Adipose tissue (tissue), 3 donors: Measurements from ENCODE around the gene CABP7. TPM values are rescaled to one million over a fixed set of nuclear protein-coding genes. Genes with fewer than 3 reads are reported as not detected.

Experiments used
- H3K27ac ChIP-seq: one replicate; pipeline ENCODE4 v1.5.1; 2013; ENCODE audit warnings: low read depth, low read length
- WGBS, 3 donors: extraction: QIAGEN DNeasy Blood & Tissue Kit; methylation state at CpG; one replicate each; pipeline ENCODE4 v1.1.7; 2013; 5-methylcytosine and 5-hydroxymethylcytosine counted together
- polyA plus RNA-seq, 3 donors: library from polyadenylated mRNA; stranded (reverse); fragments of 200-250 nt; gene quantifications; one replicate each; pipeline ENCODE4 v1.2.3, GENCODE V29; 2013
- donor health status: healthy with polysubstance abuse.
- donor health status: Bipolar disorder and iron deficiency.
- donor health status: healthy.

The CABP7 gene
- polyA plus RNA-seq, 3 donors, result 0.07 to 1.1 (median 0.11) TPM

DNA sequence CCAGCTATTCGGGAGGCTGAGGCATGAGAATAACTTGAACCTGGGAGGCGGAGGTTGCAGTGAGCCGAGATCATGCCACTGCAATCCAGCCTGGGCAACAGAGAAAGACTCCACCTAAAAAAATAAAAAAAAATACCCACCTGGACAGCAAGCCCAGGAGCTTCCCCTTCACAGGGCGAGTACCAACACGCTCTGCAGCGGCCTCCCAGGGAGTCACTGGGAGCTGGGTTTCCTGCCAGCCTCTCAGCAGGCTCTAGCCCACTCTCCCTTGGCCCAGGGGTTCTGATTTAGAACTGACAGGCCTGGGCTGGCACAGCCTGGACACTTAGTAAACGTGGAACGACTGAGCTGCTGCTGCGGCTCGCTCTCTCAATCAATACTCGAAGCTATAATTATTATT is 2.0 kb upstream of the CABP7 start:
- WGBS, 3 donors, result 83 to 91% (median 89%) methylated on average over 11 of the region's 11 CpGs
- H3K27ac ChIP-seq, result no peak overlapping the region

DNA sequence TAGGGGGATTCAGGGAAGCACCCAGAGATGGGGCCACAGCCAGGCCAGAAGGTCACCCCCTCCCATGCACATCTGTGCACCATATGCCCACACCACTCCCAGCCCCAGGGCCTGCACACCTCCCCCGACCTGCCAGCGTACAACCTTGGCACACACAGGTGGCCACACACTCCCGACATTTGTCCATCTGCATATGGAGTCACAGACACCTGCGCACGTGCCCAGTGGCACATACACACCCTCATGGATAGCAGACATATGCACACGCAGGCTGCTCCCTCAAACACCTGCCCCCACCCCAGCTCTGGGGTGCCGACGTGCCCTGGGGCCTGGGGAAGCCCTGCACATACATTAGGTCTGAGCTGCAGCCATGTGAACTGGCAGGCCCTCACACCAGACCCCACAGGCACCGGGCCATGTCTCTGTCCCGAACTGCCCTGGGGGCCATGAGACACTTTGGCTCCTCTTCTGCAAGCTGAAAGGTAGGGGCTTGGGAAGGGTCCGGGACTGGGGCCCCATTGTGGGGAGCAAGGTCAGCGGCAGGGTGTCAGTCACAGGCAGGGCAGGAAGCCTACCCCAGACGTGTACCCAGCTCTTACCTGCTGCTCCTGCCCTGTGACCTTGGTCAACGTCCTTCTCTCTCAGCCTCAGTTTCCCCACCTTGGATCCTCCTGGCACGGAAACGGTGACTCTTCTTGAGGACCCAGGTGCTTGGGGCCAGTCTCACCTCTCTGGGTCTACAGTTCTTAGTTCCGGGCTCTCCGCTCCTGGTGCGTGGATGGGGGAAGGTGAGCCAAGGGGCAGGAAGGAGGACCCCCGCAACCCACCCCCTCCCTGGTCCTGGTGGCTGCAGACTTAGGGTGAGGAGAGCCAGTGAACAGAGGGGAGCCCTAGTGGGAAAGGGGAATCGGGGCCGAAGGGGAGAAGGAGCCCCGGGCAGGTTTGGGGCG is 579 bp upstream of the CABP7 start:
- no peak overlapping the region for H3K27ac ChIP-seq
- WGBS, 3 donors, result 41 to 52% (median 51%) methylated on average over 20 to 24 of the region's 24 CpGs

DNA sequence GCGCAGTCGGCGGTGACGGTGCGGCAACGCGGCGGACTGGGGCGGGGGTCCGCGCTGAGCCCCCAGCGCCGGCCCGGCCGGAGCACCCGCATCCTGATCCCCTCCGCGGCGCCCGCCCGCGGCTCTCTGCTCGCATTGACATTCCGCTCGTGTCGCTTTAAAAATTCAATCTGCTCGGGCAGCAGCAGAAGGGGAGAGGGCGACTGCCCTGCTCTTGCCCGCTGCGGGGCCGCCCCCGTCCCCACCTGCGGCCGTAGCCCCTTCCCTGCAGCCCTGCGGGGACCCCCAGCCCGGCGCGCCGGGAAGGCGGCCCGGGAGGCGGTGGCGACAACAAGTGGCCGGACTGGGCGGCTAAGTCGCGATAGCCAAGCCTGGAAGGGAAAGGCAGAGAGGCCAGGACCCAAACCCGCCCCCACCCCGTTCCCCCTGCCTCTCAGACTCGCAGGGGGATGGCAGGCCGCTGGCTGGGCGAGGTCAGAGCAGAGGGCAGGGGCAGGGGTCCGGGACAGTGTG is 1.1 kb downstream of the CABP7 start:
- no peak overlapping the region for H3K27ac ChIP-seq
- WGBS, 3 donors, result 5 to 6% (median 5%) methylated on average over 41 to 53 of the region's 53 CpGs

DNA sequence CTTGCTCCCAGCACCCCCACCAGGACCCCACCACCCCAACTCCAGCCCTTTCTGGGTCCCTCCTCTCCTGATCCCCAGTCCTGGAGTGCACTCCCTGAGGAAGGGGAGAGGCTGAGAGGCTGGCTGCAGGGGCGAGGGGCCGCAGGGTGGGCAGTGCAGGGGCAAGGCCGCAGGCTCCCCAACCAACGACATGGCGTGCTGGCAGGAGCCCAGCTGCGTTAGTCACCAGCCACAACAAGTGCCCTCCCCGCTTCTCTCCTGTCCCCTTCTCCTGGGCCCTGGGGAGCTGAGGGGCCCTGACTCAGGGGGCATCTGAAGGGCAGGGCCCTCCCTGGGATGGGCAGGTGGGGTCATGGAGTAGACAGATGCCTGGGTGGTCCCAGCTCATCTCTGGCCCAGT is 2.3 kb downstream of the CABP7 start:
- 72 to 78% (median 74%) methylated on average over 7 of the region's 7 CpGs for WGBS, 3 donors
- no peak overlapping the region for H3K27ac ChIP-seq

DNA sequence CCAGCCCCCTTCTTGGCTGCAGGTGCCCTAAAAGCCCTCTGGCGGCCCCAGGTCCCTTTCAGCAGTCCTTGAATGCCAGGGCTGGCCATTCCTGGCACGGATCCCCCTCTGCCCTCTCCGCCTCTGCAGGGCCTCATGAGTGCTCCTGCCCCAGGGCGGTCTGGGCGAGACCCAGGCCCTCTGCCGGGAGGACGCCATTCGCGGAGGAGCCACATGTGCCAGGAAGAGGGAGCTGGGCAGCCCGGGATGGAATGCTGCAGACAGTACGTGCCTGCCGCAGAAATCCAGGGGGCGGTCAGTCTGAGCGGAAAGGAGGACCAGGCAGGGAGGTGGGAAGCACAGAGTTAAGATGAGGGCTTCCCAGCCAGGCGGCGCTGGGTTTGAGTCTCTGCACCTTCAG is 2.8 kb downstream of the CABP7 start:
- WGBS, 3 donors, result 78 to 86% (median 84%) methylated on average over 16 of the region's 16 CpGs

DNA sequence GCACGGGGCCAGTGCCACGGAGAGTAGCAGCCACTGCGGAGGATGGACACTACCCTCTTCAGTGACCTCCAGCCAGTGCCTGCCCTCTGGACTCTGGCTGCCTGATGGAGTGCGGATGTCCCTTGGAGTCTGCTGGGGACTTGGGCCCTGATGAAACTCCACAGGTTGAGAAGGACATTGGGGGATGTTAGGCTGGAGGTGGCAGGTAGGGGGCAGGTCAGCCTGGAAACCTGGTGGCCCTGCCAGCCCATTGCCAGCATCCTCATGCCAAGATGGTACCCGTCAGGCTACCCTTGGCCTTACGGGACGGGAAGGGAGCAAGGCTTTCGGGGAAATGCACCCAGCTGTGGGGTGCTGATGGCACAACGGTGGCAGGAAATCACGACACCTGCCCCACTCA is 4.0 kb downstream of the CABP7 start:
- WGBS, 3 donors, result 90 to 92% (median 91%) methylated on average over 9 to 10 of the region's 10 CpGs

More for the DNA sequence above, 2.8 kb downstream of the CABP7 start:
- no peak overlapping the region for H3K27ac ChIP-seq

DNA sequence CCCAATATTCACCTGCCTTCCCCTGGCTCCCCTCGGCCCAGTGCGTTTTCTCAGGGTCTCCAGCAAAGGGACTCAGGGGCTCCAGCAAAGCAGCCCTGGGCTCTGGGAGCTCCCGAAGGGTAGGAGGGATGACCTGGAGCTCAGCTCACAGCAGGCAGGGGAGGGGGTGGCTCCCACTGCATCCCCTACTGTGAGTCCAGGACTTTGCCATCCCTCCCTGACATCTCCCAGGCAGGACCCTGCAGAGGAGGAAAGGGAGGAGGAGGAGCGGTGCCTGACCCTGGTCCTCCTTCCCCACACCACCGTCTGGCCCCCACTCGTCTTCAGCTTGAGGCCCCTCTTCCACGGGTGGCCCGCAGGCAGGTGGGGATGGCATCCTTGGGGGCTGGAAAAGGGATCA is 5.0 kb downstream of the CABP7 start:
- WGBS, 3 donors, result 67 to 72% (median 68%) methylated on average over 8 of the region's 8 CpGs
- H3K27ac ChIP-seq, result no peak overlapping the region

More for the DNA sequence above, 4.0 kb downstream of the CABP7 start:
- H3K27ac ChIP-seq, result no peak overlapping the region

DNA sequence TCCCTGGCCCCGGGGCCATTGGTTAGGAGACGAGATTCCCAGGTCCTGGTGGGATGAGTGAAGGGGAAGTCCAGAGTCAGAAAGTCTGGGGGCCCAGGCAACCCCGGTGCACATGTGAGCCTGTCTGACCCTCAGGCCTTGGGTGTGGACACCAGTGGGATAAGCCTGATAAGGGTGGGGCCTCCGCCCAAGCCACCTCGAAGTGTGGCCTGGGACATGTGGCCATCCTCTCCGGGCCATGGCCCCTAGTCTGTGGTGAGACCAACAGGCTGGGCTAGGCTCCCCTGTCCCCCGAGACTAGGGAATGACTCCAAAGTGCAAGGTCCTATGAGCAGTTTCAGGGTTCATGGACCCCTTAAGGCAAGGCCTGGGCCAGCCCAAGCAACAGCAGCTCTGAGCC is 6.3 kb downstream of the CABP7 start:
- WGBS, 3 donors, result 65 to 77% (median 71%) methylated on average over 7 of the region's 7 CpGs

DNA sequence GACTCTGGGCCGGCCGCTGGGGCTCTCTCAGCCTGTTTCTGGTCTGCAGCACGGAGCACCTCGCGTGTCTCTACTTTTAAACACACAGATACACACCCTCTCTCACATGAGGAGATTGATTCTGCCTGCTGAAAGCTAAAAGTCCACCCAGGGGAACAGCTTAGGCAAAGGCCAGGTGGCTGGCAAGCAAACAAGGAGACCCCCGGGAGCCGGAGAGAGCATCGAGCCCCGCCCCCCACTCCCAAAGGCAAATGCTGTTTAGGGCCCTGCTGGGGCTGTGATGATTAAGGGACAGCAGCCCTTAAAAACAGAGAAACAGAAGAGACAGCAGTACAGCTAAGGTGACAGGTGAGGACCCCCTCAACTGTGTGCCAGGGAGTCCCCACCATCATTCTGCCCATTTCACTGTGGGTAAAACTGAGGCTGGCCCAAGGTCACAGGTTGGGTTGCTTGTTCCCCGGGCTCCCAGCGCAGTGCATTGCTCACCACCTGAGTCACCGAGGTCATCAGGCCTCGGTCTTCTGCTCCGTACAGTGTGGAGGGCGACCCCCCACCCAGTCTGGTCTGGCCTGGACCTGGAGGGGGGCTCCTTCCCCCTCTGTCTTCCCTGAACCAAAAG is 6.8 kb downstream of the CABP7 start:
- 35 to 49% (median 42%) methylated on average over 15 of the region's 15 CpGs for WGBS, 3 donors
- H3K27ac ChIP-seq, result no peak overlapping the region

More for the DNA sequence above, 6.3 kb downstream of the CABP7 start:
- no peak overlapping the region for H3K27ac ChIP-seq

DNA sequence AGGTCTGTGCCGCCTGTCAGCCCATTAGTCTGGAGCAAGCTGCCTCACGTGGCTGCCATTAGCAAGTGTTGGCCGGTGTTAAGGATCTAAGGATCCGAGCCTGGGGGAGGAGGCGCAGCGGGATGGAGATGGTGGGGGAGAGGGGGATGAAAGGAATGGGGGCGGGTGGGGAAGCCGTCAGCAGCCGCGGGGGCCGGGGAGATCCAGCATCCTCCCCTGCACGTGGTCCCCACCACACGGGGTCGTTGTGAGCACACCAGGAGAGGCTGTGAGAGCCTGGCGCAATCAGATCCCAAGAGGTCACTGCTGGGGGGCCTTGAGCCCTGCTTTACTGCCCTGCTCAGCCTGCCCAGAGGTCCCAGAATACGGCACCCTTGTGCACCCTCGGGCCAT is 7.3 kb downstream of the CABP7 start:
- 7 to 12% (median 7%) methylated on average over 12 to 17 of the region's 17 CpGs for WGBS, 3 donors
- H3K27ac ChIP-seq, result no peak overlapping the region

DNA sequence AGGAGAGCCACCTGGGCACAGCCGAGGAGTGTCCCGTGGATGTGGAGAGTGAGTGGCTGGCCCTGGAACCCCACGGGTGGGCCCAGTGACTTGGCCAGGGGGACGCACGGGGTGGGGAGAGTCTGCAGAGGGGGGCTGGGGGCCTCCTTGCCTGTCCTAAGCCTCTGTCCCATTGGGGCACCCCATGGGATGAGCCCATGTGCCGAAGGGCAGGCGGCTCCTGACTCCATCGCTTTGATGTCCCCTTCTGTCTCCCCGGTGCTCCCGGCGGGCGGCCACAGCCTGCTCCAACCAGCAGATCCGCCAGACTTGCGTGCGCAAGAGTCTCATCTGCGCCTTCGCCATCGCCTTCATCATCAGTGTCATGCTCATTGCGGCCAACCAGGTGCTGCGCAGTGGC is 9.4 kb downstream of the CABP7 start:
- no peak overlapping the region for H3K27ac ChIP-seq
- 93 to 96% (median 95%) methylated on average over 19 to 20 of the region's 20 CpGs for WGBS, 3 donors

DNA sequence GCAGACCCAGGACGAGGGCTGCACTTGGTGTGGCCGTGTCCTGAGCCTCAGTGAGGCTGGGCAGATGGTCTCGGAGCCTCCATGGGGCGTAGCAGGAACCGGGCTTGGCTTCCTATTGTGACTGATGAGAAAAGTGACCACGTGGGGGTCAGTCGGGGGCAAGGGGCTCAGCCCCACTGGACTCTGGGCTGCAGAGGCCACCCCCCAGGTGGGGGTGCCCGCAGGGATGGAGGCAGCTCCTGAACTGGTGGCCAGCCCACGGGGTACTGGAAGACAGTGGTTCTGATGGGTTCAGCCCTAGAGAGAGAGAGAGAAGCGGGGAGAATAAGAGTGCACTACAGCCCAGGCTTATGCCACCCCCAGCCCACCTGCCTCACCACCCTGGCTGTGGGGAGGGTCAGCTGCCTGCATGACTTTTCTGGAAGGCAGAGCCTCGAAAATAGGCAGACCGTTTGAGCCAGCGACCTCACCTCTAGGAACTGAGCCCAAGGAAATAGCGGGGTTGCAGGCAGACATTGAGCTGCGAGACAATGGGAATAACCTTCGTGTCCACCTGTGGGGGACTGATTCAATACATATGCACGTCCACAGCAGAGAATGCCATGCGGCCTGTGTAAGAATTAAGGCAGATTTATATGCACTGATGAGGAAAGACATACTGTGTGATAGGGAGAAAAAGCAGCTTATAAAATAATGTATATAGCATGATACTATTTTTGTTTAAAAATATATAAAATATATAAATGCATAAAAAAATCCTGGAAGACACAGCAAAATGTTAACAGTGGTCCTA is 11.5 kb downstream of the CABP7 start:
- H3K27ac ChIP-seq, result no peak overlapping the region
- 85 to 88% (median 85%) methylated on average over 18 of the region's 18 CpGs for WGBS, 3 donors

DNA sequence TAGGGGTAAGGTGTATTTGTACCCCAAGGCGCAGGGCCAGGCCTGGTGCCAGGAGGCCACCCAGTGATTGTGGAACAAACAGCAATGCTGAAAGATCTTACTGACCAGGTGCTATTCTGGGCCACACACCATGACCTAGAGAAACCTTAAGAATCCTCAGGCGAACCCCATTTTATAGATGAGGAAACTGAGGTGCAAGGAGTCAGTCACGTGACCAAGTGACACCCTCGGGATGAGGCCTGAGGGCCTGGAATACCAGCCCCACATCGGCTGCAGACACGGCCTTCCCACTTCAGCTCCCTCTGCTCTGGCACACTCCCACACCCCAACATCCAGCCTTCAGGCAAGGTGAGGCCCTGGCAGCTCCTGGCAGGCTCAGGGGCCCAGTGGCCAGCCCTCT is 13.1 kb downstream of the CABP7 start:
- 78 to 93% (median 79%) methylated on average over 6 of the region's 6 CpGs for WGBS, 3 donors
- H3K27ac ChIP-seq, result no peak overlapping the region

DNA sequence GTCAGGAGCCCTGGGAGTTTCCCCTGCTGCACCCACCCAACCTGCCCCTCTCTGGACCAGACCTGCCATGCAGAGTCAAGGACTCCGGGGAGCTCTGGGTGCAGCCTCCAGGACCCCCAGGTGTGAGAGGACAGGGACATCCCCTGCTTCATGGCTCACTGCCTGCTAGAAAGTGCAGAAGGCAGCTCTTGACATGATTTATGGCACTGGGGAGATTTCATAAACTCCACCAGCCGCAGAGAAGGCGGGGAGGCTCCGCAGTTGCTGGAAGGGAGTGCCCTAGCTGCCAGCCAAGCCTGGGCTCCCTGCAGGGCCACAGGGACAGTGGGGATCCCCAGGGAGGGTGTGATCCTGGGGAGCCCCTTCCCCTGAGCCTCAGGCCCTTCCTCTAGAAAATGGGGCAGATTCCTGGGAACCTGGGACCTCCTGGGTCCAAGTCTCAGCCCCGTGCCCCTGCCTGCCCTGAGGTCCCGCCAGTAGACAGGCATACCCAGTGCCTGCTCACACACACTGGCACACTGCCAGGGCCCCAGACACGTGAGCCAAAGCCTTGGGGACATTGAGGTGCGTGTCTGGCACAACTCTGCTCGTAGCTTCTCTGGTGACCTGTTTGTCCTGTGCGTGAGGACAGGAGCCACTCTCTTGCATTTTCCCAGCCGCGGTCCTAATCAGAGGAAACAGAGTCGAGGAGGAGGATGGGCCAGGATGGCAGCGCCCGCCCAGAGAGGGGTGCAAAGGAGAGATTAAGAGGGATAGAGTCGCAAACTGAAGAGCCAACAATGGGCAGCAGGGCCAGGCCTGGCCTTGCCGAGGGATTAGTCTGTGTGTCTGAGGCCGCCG is 13.8 kb downstream of the CABP7 start:
- WGBS, 3 donors, result 47 to 66% (median 56%) methylated on average over 19 of the region's 19 CpGs
- H3K27ac ChIP-seq, result no peak overlapping the region

DNA sequence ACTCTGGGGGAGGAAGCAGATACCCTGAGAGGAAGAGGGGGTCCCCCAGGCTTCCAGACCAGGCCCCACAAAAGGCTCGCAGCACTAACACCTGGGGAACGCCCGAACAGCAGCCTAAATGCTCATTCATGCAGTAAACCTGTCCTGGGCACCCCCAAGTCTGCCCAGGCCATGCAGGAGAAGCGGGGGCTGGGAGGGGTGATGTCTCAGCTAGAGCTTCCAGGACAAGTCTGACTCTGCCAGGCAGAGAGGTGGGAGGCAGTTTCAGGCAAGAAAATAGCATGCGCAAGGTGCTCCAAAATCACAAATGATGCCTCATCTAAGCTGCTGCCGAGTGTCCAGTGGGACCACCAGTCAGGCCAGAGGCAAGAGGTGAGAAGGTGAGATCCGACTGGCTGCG is 14.6 kb downstream of the CABP7 start:
- 76 to 93% (median 79%) methylated on average over 8 of the region's 8 CpGs for WGBS, 3 donors
- no peak overlapping the region for H3K27ac ChIP-seq

DNA sequence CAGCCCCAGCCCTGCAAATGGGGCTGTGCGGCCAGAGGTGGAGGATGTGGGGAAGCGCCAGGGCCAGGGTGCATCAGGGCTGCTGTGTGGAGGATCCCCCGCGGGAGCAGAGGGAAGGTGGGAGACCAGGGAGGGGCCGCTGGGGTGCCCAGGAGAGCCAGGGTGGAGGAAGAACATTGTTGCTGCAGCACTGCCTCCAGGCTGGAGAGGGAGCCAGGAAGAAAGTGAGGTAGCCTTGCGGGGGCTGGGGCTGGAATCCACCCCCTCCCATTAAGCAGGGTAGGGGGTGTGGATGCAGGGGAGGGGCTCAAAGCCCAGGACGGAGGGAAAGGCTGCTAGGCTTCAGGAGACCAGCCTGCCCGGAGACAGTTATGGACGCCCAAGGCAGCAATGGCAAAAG is 15.0 kb downstream of the CABP7 start:
- 73 to 86% (median 80%) methylated on average over 9 of the region's 9 CpGs for WGBS, 3 donors
- H3K27ac ChIP-seq, result no peak overlapping the region

DNA sequence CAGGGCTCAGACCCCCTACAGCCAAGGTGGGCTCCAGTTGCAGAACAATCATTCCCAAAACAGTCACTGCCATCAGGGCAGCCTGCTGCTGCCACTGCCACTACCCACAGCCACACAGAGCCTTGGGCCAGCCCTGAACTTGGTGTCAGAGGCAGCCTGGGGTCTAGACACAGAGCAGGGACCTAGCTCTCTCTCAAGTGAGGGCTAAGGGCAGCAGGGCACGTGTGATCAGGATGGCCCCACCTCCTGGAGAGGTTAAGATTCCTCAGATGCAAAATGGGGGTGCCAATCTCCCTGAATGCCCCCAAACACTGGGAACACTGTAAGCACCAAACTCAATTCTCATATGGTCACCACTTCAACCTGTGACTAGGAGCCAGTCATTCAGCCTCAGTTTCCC is 15.6 kb downstream of the CABP7 start:
- WGBS, 3 donors, result 59 to 88% (median 81%) methylated on average over 1 of the region's 1 CpG
- no peak overlapping the region for H3K27ac ChIP-seq
